Suppressor macrophage treated with lipopolysaccharide for 4 hours (primary cell): ENCODE results near the gene KDM4B.
A peak's percentile ranks its signal among the peaks of the same experiment; 100 is the strongest.
"Not testable (repeated sequence)": the region's sequence is repeated elsewhere in the genome, so short reads cannot be mapped to it uniquely, and the experiment has no call there.

ENCODE experiments used
- DNase-seq: peaks from one replicate; pipeline ENCODE4 v3.0.0-alpha.2; 2020

Gene KDM4B

DNA sequence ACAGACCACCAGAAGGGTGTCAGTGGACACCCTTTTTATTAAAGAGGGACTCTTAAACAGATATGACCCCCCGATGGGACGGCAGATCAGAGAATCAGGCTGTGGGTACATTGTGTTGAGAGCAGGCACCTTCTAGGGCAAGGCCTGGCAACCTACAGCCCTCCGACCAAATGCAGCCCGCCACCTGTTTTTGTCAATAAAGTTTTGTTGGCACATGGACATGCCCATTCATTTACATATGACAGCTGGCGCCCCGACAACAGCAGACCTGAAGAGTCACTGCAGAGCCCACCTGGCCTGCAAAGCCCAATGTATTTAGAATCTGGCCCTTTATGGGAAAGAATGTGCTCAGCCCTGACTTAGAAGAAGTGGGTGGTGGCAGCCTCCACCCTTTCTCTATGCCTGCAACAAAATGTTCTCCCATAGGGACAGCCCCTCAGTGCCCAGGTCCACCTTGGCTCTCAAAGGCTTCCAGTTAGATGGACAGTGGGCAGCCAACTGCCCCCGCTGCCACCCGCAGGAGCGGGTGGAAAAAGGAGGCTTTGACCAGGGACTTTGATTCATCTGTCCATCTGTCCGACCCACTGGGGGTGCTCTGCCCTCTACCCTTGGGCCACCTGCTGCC lies 186.8 kb downstream of the KDM4B start:
- no peak for DNase-seq

DNA sequence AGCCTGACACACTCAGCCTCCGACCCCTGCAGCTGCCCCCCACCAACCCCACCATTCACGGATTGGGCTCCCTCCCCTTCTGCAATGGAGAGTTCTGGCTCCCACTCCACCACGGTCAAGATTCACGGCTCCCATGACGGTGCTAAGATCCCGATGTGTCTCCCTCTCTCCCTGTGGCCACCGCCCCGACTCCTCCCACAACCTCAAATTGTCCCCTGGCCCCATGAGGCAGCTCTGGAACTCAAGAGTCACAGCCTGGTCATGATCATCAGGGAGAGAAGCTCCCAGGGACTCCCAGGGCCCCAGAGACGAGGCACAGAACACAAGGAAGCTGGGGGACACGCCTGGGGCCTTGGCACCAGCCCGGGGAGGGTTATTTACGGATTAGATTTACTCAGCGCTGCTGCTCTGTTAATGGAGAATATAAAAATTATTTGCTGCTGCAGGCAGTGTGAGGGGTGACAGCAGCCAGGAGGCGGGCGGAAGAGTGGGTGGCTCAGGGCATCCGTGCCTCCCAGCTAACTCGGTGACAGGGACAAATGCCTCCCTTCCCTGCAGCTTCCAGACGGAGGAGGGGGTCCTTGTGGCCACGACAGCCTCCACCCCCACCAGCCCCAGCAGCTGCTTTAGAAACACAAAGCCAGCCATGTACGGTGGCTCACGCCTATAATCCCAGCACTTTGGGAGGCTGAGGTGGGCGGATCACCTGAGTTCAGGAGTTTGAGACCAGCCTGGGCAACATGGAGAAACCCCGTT lies 187.5 kb downstream of the KDM4B start:
- no peak for DNase-seq

GRCh38 chr19:5157186-5157585 lies 188.3 kb downstream of the KDM4B start:
- no peak for DNase-seq

DNA sequence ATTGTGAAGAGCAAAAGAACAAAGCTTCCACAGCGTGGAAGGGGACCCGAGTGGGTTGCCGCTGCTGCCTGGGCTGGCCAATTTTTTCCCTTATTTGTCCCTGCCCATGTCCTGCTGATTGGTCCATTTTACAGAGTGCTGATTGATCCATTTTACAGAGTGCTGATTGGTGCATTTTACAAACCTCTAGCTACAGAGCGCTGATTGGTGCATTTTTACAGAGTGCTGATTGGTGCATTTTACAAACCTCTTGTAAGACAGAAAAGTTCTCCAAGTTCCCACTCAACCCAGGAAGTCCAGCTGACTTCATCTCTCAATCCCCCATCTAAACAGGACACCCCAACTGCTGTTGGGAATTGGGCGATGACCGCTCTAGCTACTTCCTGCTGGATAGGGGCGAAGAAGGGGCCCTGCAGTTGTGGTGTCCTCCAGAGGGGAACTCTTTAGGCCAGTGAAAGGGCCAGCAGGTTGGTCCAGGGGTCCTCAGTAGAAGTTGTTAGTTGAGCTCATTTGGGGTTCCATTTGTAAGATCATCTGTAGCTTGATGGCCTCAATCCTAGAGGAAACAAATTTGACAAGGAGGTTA lies 189.7 kb downstream of the KDM4B start:
- DNase-seq = not testable (repeated sequence)

DNA sequence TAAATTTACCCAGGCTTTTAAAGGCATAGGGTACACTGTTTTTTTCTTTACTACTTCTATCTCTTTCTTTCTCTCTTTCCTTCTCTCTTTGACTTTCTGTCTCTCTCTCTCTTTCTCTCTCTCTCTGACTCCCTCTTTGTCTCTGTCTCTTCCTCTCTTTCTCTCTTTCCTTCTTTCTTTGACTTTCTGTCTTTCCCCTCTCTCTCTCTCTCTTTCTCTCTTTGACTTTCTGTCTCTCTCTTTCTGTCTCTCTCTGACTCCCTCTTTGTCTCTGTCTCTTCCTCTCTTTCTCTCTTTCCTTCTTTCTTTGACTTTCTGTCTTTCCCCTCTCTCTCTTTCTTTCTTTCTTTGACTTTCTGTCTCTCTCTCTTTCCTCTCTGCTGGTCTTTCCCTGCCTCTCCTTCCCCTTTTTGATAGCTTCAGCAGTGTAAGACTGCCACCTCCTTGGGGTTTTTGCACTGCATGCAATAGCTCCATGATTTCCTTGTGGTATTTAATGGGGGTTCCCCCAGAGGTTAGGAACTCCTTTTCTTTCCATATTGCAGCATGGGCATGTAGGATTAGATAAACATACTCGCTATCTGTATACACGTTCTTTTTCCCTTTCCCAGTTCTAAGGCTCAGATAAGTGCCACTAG lies 191.4 kb downstream of the KDM4B start:
- peak; percentile 33 for DNase-seq

- not testable (repeated sequence) for DNase-seq
Observed at GRCh38 chr19:5164845-5165696, 196.2 kb downstream of the KDM4B start.

- DNase-seq = no peak
Observed at GRCh38 chr19:5165697-5166019, 196.7 kb downstream of the KDM4B start.

DNA sequence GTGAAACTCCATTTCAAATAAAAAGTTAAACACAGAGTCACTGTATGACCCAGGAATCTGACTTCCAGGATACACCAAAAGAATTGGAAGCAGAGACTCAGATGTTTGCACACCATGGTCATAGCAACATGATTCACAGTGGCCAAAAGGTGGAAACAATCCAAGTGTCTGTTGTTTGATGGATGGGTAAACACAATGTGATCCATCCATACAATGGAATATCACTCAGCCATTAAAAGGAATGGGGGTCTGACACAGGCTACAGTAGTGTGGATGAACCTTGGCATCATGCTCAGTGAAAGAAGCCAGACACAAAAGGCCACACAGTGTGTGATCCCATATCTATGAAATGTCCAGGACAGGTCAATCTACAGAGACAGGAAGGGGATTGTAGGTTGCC lies 197.3 kb downstream of the KDM4B start:
- DNase-seq = no peak

- DNase-seq = peak; percentile 40
Observed at GRCh38 chr19:5170329-5170745, 201.4 kb downstream of the KDM4B start.

GRCh38 chr19:5171711-5172110 lies 202.8 kb downstream of the KDM4B start:
- no peak for DNase-seq

GRCh38 chr19:5172859-5173630 lies 204.1 kb downstream of the KDM4B start:
- peak; percentile 73 for DNase-seq

DNA sequence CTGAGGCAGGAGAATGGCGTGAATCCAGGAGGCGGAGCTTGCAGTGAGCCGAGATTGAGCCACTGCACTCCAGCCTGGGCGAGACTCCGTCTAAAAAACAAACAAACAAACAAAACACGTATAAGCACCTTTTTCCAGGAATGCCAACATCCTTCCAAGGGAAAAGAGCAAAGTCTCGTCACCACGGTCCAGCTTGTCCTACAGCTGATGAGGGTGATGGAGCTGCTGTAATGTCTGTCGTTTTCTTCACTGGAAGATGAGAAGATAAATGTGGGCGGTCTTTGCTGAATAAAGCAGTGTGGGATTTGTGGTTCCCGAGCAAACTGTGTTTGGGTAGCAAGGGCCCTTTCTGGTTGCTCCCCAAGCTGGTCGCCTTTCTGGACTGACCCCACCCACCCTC lies 205.1 kb downstream of the KDM4B start:
- DNase-seq = no peak

DNA sequence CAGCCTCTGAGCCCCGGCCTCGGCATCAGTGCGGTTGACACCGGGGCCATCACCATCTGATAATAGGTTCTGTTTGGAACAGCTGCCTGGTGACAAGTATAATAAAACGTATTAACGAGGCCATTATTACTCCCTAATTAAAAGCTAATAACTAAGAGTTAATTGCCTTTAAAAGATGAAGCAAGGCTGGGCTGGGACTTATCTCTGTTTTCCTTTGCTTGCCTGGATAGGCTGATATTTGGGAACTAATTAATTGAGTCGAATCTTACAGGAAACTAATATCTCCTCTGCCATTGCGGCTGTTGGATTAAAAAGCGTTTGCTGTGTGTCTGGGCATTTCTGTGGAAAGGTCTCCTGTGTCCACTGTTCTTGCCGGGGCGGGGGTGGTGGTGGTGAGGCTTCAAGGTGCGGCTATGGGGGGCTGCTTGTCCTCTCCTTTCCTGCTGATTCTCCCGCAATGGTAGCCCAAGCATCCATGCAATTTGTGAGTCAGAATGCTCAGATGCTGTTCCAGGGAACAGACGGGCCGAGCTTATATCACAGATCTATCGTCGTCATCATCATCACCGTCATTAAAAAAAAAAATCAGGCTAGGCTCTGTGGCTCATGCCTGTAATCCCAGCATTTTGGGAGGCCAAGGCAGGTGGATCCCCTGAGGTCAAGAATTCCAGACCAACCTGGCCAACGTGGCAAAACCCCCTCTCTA lies 209.0 kb downstream of the KDM4B start:
- DNase-seq = no peak

DNA sequence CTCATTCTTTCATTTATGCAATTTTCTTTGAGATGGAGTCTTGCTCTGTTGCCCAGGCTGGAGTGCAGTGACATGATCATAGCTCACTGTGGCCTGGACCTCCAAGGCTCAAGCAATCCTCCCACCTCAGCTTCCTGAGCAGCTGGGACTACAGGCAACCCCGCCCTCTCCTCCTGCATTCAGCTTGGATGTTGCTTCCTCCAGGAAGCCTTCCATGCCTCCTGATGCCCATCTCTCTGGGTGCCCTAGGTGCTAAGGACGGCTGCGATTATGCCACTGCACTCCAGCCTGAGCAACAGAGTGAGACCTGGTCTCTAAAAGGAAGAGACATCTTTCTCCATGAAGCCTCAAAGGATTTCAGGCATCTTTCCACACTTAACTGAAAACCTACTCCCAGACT lies 209.9 kb downstream of the KDM4B start:
- DNase-seq = no peak

- no peak for DNase-seq
Observed at GRCh38 chr19:5179256-5179655, 210.3 kb downstream of the KDM4B start.

DNA sequence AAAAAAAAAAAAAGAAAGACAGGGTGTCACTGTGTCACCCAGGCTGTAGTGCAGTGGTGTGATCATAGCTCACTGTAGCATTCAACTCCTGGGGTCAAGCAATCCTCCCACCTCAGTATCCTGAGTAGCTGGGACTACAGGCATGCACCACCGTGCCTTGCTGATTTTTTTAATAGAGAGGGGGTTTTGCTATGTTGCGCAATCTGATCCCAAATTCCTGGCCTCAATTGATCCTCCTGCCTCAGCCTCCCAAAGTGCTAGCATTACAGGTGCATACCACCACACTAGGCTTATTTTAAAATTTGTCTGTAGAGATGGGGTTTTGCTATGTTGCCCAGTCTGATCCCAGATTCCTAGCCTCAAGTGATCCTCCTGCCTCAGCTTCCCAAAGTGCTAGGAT lies 212.4 kb downstream of the KDM4B start:
- DNase-seq = no peak

DNA sequence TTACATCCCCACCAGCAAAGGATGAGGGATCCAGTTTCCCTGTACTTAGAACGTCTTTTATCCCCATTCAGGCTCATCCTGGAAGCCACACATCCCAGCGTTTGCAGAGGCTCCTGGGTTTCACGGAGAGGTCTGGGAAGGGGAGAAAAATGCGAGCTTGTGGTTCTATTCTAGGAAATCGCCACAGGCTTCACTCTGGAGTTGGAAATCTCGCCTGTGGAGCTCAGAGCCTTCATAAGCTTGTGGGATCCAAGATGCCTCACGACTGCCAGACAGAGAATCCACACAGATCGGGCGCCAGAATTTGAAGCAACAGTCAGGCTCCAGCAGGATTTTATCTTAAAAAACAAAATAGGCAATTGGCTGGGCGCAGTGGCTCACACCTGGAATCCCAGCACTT lies 213.8 kb downstream of the KDM4B start:
- no peak for DNase-seq

GRCh38 chr19:5183616-5184015 lies 214.7 kb downstream of the KDM4B start:
- DNase-seq = no peak

DNA sequence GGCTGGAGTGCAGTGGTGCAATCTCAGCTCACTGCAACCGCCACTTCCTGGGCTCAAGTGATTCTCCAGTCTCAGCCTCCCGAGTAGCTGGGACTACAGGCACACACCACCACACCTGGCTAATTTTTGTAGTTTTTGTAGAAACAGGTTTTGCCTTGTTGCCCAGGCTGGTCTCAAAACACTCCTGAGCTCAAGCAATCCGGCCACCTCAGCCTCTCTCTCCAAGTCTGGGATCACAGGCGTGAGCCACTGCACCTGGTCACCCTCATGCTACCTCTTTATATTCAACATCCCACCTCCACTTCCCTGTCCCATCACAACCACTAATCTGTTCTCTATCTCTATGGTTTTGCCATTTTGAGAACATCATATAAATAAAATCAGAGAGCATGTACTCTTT lies 216.0 kb downstream of the KDM4B start:
- no peak for DNase-seq

- DNase-seq = no peak
Observed at GRCh38 chr19:5186293-5187050, 217.6 kb downstream of the KDM4B start.
